H1 (cell line): ENCODE data around the gene B9D2. TPM values are rescaled to one million over a fixed set of nuclear protein-coding genes. Genes with fewer than 3 reads are reported as not detected.

Source experiments
- ATF2 ChIP-seq: IDR thresholded peaks from 2 replicates; pipeline ENCODE4 v1.6.1; 2012; ENCODE audit warnings: low read length, inconsistent platforms
- FOSL1 ChIP-seq: IDR thresholded peaks from 2 replicates; pipeline ENCODE4 v1.6.1; 2011; ENCODE audit warnings: mild to moderate bottlenecking, low read depth, low read length, moderate library complexity; ENCODE audit not compliant: insufficient read depth
- POLR2AphosphoS5 ChIP-seq: IDR thresholded peaks from 2 replicates; pipeline ENCODE4 v1.6.1; 2011; ENCODE audit warnings: low read depth, low read length
- RXRA ChIP-seq: IDR thresholded peaks from 2 replicates; pipeline ENCODE4 v1.6.1; 2011; ENCODE audit warnings: low read depth, mild to moderate bottlenecking, low read length, moderate library complexity; ENCODE audit not compliant: insufficient read depth
- polyA plus RNA-seq, 7 experiments: library from polyadenylated mRNA; depleted of rRNA in 3 of 7; stranded (reverse) in 5 of 7; unstranded in 2 of 7; fragments of >200 nt in 5 of 7; fragments of 200-250 nt in 2 of 7; gene quantifications; 1 replicate in 5 of 7; 2 replicates in 1 of 7; 4 replicates in 1 of 7; pipeline versions ENCODE4 v1.2.1 to v1.2.3, GENCODE V29; 2011 to 2013; ENCODE audit warnings: missing spikeins in 2 of 7, mixed read lengths in 2 of 7
- total RNA-seq: library from RNA; stranded (reverse); fragmentation: NEBNext Ultra II Directional; extraction: Animal tissue kit (Norgen Biotek cat#: 25700); gene quantifications from 2 replicates; pipeline ENCODE4 v1.2.1, GENCODE V29; 2021

B9D2 gene
- total and polyA plus RNA-seq, 2 of the 8 experiments (the other 6 are each of a cell fraction or from before 2014, with no cell fraction given), result 4.9 to 6.3 TPM

GRCh38 chr19:41386442-41386841 is 22.5 kb upstream of the B9D2 start (continued):
- no peak for TF ChIP-seq ATF2
- no peak for TF ChIP-seq FOSL1
- TF ChIP-seq POLR2AphosphoS5, result no peak
- no peak for TF ChIP-seq RXRA
